Measurements from ENCODE around the gene PEMT.
A peak's percentile ranks its signal among the peaks of the same experiment; 100 is the strongest.
"Not testable (repeated sequence)": the region's sequence is repeated elsewhere in the genome, so short reads cannot be mapped to it uniquely, and the experiment has no call there.

Gene PEMT, protein sequence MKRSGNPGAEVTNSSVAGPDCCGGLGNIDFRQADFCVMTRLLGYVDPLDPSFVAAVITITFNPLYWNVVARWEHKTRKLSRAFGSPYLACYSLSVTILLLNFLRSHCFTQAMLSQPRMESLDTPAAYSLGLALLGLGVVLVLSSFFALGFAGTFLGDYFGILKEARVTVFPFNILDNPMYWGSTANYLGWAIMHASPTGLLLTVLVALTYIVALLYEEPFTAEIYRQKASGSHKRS

GRCh38 chr17:17591355-17592298 lies at the start of gene PEMT:
TSS of gene PEMT (minus strand) at chr17:17591708. CDS start at chr17:17591626, 82 bp downstream.
- DNase-seq: peak; percentile 94 to 96

GRCh38 chr17:17639661-17640270 lies 48.3 kb upstream of the PEMT start:
- DNase-seq: not testable (repeated sequence)

DNA sequence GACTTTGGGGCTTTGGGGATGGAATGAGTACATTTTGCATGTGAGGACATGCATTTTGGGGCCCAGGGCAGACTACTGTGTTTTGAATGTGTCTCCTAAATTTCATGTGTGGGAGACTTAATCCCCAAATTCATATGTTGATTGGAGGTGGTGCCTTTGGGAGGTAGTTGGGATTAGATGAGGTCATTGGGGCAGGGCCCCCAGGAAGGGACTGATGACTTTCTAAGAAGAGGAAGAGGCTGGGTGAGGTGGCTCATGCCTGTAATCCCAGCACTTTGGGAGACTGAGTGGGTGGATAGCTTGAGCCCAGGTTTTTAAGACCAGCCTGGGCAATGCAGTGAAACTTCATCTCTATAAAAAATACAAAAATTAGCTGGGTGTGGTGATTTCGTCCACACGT lies 47.0 kb upstream of the PEMT start:
- DNase-seq: no peak

DNA sequence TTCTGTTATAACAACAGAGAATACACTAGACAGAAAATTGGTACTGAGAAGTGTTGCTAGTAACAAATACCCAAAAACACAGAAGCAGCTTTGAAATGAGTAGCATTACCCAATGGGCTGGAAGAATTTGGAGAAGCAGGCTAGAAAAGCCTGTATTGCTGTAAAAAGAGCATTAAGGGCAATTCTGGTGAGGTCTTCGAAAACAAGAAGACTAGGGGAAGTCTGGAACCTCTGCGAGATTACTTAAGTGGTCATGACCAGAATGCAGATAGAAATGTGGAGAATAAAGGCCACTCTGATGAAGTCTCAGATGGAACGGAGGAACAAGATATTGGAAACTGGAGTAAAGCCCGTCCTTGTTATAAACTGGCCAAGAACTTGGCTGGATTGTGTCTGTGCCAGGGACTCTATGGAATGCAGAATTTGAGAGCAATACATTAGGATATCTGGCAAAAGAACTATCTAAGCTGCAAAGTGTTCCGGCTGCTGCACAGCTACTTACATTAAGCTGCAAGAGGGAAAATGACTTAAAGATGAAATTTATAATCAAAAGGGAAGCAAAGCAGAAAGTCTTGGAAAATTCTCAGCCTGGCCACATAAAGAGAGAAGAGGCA lies 44.9 kb upstream of the PEMT start:
- DNase-seq: no peak

DNA sequence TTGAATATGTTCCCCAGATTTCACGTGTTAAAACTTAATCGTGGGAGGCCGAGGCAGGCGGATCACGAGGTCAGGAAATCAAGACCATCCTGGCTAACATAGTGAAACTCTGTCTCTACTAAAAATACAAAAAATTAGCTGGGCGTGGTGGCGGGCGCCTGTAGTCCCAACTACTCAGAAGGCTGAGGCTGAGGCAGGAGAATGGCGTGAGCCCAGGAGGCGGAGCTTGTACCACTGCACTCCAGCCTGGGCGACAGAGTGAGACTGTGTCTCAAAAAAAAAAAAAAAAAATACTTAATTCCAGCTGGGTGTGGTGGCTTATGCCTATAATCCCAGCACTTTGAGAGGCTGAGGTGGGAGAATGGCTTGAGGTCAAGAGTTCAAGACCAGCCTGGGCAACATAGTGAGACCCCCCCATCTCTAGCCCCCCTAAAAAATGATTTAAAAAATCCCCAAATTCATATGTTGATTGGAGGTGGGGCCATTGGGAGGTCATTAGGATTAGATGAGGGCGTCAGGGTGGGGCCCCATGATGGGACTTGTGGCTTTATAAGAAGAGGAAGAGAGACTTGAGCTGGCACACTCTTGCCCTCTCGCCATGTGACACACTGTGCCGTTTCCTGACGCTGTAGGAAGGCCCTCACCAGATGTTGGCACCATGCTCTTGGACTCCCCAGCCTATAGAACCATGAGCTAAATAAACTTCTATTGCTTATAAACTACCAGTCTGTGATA lies 44.2 kb upstream of the PEMT start:
- not testable (repeated sequence) for DNase-seq

- DNase-seq: no peak
These were observed 43.6 kb upstream of the PEMT start for GRCh38 chr17:17635126-17635525.

GRCh38 chr17:17633310-17633709 lies 41.8 kb upstream of the PEMT start:
- DNase-seq: no peak

- DNase-seq: not testable (repeated sequence)
These were observed 41.2 kb upstream of the PEMT start for GRCh38 chr17:17632690-17633089.

DNA sequence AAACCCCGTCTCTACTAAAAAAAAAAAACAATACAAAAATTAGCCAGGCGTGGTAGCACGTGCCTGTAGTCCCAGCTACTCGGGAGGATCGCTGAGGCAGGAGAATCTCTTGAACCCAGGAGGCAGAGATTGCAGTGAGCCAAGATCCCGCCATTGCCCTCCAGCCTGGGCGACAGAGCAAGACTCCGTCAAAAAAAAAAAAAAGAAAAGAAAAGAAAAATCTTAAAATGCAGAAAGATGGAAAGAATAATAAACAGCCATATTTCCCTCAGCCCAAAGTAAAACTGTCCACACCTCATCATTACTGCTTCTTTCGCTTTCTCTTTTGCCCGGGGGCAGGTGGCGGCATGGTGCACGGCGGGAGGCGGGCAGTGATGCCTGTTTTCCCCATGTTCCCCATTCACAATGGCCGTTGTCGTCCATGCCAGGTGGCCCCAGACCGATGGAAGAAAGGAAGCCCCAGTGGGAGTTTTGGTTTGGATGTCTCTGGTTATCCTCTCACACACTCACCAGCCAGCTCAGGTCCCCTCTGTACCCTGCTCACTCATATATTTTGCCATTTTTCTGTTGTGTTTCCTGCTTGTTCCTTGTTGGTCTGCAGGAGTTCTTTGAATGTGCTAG lies 37.0 kb upstream of the PEMT start:
- no peak for DNase-seq

DNA sequence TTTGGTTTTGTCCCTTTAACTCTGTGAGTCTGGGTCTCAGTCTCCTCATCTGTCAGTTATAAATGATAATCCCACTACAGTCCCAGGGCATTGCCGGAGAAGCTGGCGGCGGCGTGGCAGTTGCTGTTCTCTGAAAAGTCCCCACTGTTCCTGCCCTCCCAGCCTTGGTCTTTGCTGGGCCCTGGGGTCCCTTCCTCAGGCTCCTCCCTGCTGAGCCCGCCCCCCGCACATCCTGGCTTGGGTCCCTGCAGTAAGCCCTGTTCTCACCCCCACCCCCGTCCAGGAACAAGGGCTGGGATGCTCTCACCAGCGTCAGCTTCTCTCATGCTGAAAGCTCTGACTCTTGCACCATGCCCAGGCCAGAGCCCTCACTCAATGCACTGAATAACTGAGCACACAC lies 35.3 kb upstream of the PEMT start:
- no peak for DNase-seq

DNA sequence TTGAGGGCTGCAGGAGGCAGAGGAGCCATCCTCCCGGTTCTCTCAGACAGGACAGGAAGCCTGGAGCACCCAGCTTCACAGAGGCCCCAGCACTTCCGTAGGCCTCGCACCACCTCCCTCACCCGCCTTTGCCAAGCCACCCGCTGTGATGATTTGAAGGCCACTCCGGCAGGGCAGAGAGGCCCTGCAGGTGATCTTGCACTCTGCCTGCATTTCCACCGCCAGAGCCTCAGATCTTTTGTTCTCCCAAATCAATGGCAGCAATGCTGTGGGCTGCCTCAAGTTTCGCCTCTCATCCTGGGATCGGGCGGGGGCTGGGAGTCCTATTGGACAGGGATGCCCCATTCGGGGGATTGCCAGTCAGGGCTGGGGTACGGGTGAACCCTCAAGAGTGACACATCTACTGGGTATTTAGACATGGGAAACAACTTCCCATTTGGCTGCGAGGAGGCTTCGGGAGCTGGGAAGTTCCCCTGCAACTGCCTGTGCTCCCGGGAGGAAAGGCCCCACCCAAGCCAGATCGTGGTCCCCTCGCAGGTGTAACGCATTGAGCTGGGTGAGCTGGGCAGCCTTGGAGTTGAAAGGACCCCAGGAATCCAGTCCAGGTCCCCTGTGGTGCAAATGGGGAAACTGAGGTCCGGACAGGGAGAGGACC lies 34.8 kb upstream of the PEMT start:
- DNase-seq: no peak

DNA sequence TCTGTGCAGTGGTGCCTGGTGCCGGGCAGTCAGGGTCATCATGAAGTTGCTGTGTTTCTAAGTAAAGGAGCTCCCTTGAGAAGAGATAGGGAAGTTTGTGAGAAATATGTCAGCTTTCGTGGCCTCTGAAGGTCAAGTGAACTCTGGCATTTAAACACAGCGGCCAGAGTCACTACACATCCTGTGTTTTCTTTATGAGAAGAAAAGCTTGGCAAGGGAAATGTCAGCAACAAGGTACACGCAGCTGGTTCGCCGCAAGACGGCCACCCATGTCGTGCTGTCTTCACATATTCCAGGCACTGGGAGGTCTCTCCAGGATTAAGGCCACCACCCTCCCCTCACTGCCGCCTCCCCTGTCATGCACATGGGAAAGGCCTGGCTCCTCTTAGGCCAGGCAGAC lies 33.2 kb upstream of the PEMT start:
- DNase-seq: no peak

GRCh38 chr17:17623904-17624303 lies 32.4 kb upstream of the PEMT start:
- no peak for DNase-seq

GRCh38 chr17:17621254-17621653 lies 29.7 kb upstream of the PEMT start:
- no peak for DNase-seq

GRCh38 chr17:17613708-17614114 lies 22.2 kb upstream of the PEMT start:
- peak; percentile 40 to 72 for DNase-seq

GRCh38 chr17:17612085-17613022 lies 20.8 kb upstream of the PEMT start:
- DNase-seq: no peak

DNA sequence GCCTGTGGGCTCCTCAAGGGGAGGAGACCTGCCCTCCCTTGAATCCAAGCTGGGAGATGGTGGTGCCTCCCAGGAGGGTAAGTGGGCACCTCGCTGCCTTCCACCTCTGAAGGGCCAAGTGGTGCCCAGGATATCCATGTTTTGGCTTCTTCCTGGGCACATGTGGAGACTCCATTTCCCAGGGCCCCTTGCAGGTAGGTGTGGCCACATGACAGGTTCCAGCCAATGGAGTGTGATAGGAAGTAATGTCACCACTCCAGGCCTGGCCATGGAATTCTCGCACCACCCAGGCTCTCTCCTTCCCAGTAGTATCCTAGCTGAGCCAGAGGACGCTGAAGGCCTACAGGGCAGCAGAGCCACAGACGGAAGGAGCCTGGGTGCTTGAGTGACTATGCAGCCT lies 17.6 kb upstream of the PEMT start:
- DNase-seq: peak in 1 of 2 experiments; percentile 13

DNA sequence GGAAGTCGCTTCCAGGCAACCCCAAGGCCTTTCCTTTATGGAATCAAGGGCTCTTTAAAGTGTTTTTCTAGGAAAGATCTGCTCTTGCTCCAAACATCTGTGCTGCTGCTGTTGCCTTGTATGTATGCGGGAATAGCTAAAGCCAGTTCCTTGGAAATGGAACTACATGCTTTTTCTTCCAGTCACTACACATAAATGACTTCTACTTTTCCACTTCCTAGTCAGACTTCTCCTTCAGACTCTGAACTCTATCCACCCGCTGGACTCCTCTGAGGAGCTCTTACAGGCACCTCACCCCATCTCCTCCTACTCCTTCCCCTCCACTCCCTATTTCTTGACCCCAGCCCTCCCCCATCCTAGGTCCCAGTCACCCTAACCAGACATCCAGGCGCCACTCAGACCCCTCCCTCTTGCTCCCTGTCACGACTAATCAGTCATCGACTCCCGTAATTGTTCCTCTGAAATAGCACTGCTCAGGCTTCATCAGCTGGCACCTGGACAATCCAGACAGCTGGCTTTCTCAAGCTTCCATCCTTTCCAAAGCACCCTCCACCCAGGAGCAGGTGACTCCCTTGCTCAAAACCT lies 15.0 kb upstream of the PEMT start:
- no peak for DNase-seq

DNA sequence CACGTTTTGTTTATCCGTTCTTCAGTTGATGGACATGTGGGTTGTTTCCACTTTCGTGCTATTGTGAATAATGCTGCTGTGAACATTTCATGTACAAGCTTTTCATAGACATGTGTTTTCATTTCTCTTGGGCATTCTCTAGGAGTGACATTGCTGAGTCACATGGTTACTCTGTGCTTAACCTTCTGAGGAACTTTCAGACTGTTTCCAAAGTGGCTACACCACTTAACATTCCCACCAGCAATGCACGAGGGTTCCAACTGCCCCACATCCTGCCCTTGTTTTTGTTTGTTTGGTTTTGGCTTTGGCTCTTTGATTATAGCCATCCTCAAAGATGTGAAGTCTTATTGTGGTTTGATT lies 14.2 kb upstream of the PEMT start:
- DNase-seq: no peak

All from NCI-H526 (cell line).